ENCODE results near the gene CACNA2D4.
A peak's percentile ranks its signal among the peaks of the same experiment; 100 is the strongest.

The CACNA2D4 gene

GRCh38 chr12:1935700-1936378, 17.4 kb upstream of the CACNA2D4 start:
- TF ChIP-seq CTCF (IDR thresholded peaks at IDR 0.05), result no peak

GRCh38 chr12:1935242-1935641, 16.8 kb upstream of the CACNA2D4 start:
- peak in 1 of 2 donors; percentile 66 for DNase-seq
- Histone ChIP-seq H3K27me3 (no peaks in the 10 kb centered on the region), H3K4me1 (peaks cover 4 to 70% (median 49%) of the 10 kb centered on the region in 4 donors), H3K9me3 (no peaks in the 10 kb centered on the region), H3K27ac (peak overlapping the region; percentile 79 to 86), H3K36me3 (peaks cover 0 to 13% (median 11%) of the 10 kb centered on the region in 3 donors), H3K4me3 (peak overlapping the region; percentile 29 to 44)
- intact Hi-C loops (cut with DNase I; ENCODE audit: low total_unique reads), result loop anchor here (5.0 kb wide), 2 partner anchors 67 to 97 kb away; partner anchors contain the start of gene DCP1B
- TF ChIP-seq CTCF (IDR thresholded peaks at IDR 0.05), result no peak

More at GRCh38 chr12:1935700-1936378, 17.4 kb upstream of the CACNA2D4 start:
- intact Hi-C loops (cut with DNase I; ENCODE audit: low total_unique reads), result loop anchor here (5.0 kb wide), 2 partner anchors 66 to 96 kb away; partner anchors contain the start of gene DCP1B
- H3K9me3 ChIP-seq, result no peaks in the 10 kb centered on the region
- H3K36me3 ChIP-seq, result peaks cover 0 to 19% (median 11%) of the 10 kb centered on the region in 3 donors
- H3K4me1 ChIP-seq, result peaks cover 4 to 70% (median 49%) of the 10 kb centered on the region in 4 donors
- H3K4me3 ChIP-seq, result peak overlapping the region; percentile 29 to 44
- H3K27me3 ChIP-seq, result no peaks in the 10 kb centered on the region
- peak in 1 of 2 donors; percentile 94 for DNase-seq
- H3K27ac ChIP-seq, result peak overlapping the region; percentile 79 to 86

- peak in 1 of 2 donors; percentile 62 for DNase-seq
- Histone ChIP-seq H3K27me3 (no peaks in the 10 kb centered on the region), H3K4me1 (peaks cover 4 to 69% (median 48%) of the 10 kb centered on the region in 4 donors), H3K4me3 (no peak overlapping the region), H3K9me3 (no peaks in the 10 kb centered on the region), H3K36me3 (peaks cover 0 to 12% (median 11%) of the 10 kb centered on the region in 3 donors), H3K27ac (peak overlapping the region; percentile 79 to 86)
- intact Hi-C loops (cut with DNase I; ENCODE audit: low total_unique reads), result loop anchor here (5.0 kb wide), 2 partner anchors 67 to 97 kb away; partner anchors contain the start of gene DCP1B
- TF ChIP-seq CTCF (IDR thresholded peaks at IDR 0.05), result no peak
These were observed 16.4 kb upstream of the CACNA2D4 start for GRCh38 chr12:1934831-1935230.

GRCh38 chr12:1934068-1934467, 15.6 kb upstream of the CACNA2D4 start:
- no peaks in the 10 kb centered on the region for H3K9me3 ChIP-seq
- no peak overlapping the region for H3K4me3 ChIP-seq
- TF ChIP-seq CTCF (IDR thresholded peaks at IDR 0.05), result no peak
- intact Hi-C loops (cut with DNase I; ENCODE audit: low total_unique reads), result no loop called here
- peaks cover 4 to 67% (median 44%) of the 10 kb centered on the region in 4 donors for H3K4me1 ChIP-seq
- peak in 1 of 2 donors; percentile 37 for DNase-seq
- H3K27ac ChIP-seq, result peak overlapping the region; percentile 60 to 86
- H3K36me3 ChIP-seq, result peaks cover 0 to 12% (median 11%) of the 10 kb centered on the region in 3 donors
- no peaks in the 10 kb centered on the region for H3K27me3 ChIP-seq

- Histone ChIP-seq H3K27me3 (no peaks in the 10 kb centered on the region), H3K4me3 (no peak overlapping the region), H3K27ac (peak overlapping the region; percentile 60 to 86), H3K4me1 (peaks cover 4 to 73% (median 45%) of the 10 kb centered on the region in 4 donors), H3K9me3 (no peaks in the 10 kb centered on the region), H3K36me3 (peaks cover 0 to 9% (median 6%) of the 10 kb centered on the region in 3 donors)
- intact Hi-C loops (cut with DNase I; ENCODE audit: low total_unique reads), result no loop called here
- peak in 1 of 2 donors; percentile 66 for DNase-seq
- TF ChIP-seq CTCF (IDR thresholded peaks at IDR 0.05), result no peak
These were observed 15.0 kb upstream of the CACNA2D4 start for GRCh38 chr12:1933342-1934051.
